Activated CD4-positive, alpha-beta T cell treated with anti-CD3 and anti-CD28 coated beads for 4 hours (primary cell): ENCODE results near the gene RNF166.

Source experiments
- DNase-seq, 2 donors: peaks; one replicate each; pipeline ENCODE4 v3.0.0-alpha.2; 2020

RNF166 gene

DNA sequence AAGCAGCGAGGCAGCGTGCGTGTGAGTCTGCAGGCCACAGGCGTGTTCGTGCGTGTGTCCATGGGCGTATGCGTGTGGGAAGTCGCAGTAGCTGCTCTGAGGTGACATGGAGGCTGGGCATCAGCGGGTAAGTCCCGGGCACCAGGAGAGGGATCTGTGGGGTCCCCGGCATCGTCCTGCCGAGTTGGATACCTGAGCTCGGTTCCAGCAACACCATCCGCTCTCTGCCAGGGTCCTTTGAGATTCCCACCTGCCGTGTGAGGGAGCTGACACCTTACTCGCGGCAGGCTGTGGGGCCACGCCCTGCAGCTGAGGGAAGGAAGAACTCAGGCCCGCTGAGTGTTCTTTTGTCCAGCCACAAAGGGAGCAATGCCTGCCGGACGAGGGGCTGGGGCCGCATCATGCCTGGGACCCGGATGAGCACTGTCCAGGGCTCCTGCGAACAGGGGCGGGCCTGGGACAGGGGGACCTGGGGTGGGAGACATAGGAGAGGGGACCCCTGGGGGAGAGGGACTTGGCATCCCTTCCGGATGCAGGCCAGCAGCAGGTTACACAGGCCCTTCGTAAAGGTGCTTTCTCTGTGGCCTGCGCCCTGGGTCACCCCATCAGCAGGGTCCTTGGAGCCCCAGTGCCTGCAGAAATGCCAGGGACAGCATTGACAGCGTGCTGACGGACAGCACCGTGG is 14.9 kb downstream of the RNF166 start:
- no peak for DNase-seq

DNA sequence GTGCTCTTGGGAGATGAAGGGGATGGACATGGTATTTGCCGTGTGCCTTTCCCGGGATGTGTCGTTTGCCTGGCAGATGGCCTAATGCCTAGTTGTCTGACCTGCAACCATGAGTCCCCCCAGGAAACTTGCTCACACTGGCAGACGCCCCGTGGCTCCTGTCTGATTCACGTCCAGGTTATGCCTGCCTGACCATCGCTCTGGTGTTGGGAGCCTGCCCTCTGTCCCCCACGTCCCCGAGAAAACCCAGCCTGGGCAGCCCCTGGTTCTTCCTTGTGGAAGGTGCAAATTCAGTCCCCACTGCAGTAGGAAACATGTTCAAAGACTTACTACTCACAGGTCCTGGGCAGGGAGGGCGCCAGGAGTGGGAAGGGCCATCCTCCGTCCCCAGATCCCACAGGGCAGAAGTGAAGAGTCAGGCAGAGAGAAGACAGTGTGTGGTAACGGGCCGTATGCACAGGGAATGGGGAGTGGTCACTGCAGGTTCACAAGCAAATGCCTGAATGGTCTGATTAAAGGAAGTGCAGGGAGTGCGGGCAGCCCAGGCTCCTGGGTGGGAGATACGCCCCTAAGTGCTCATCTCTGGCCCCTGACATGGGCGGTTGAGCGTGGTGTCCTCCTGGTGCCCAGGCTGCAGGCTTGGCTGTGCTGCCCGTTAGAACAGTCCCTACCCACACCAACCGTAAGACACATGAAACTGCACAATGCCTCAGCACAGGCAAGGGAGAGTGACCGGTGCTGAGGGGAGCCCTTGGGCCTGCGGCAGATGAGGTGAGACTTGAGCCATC is 15.7 kb downstream of the RNF166 start:
- DNase-seq: no peak

DNA sequence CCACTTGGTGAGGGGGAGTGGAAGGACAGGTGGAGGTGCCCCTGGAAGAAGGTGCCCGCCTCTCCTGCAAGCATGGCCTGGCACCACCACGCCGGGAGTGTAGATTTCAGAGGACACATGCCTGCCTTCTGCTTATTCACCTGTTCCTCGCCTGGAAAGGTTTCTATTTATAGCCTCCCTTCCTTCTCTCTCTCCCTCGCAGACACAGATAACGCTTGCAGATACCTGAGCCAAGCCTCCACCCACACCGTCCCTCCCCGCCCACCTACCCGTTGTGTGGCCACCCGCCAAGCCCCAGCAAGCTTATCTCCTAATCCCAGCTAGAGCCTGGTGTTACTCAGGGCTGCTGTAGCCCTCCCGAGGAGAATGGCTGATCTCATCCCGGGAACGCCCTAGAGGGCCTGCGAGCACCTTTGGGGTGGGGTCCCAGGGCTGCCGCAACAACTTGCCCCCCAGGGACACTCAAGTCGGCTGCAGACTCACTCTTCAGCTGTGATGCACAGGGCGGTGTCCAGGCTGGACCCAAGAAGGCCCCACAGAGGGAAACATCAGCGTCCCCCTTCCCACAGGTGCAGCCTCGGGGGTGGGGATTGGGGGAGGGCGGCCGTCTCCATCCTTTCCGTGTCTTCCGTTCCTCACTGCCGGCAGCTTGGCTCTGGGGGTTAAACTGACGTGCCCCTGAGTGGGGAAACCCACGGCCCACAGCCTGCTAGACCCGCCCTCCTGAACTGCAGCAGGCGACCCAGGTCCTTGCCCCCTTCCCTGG is 18.0 kb downstream of the RNF166 start:
- DNase-seq: no peak

DNA sequence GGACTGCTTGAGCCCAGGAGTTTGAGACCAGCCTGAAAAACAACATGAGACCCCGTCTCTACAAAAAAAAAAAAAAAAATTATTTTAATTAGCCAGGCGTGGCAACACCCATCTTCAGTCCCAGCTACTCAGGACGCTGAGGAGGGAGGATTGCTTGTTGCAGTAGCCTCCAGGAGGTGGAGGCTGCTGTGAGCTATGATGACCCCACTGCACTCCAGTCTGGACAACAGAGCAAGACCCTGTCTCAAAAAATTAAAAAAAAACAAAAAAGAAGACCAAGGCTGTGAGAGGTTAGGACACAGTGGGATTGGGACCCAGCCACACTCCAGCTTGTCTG is 18.6 kb downstream of the RNF166 start:
- no peak for DNase-seq

DNA sequence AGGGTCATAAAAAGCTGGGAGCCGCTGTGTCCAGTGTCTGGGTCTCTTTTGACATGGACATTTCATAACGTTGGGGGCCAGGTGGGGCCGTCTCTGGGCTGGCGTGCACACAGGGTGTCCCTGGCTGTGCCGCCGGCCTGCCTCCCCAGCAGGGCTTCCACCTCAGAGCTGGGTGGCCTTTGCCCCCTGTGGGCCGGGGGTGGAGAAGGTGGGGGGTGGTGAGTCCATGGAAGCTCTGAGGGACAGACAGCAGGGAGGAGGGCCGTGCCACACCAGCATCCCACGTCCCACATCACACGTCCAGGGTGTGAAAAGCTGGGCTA is 19.0 kb downstream of the RNF166 start:
- DNase-seq: no peak

DNA sequence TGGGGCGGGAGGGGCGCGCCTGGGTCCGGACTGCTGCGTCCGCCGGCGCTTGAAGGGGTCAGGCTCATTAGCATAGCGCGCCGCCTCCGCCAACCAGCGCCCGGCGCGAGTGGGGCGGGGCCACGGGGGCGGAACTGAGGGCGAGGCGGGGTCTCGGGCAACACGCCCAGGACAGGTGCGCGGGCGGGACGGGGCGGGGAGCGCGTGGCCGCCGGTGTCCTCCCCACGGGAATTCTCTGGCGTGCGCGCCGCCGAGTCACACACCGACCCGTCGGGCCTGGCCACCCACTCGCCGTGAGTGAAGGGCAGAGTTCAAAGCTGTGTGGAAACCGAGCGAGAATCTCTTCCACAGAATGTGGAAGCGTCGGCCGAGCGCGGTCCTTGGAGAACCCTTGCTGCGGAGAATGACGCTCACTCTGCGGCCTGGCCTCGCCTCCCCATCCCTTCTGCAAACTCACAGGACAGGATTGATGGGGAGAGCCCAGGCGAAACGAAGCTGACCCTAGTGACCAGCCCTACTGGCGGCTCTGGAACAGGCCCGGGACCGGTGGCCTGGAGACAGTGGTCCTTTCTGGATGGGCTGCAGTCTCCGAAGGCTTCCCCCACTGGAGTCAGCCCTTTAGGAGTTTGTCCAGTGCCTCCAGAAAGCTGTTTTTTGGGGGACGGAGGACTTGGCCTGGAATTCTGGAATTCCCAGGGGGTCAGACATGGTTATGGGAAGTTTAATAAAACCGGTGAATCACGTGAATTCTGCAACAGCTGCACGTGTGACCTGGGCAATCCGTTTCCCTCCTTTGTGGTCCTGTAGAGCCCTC is 19.6 kb downstream of the RNF166 start, which contains the start of gene SNAI3:
TSS of gene SNAI3 (minus strand) at position 69 of the 815 bp plus-strand sequence. CDS start 101 bp downstream, outside the sequence.
- DNase-seq: peak; percentile 85 to 86

DNA sequence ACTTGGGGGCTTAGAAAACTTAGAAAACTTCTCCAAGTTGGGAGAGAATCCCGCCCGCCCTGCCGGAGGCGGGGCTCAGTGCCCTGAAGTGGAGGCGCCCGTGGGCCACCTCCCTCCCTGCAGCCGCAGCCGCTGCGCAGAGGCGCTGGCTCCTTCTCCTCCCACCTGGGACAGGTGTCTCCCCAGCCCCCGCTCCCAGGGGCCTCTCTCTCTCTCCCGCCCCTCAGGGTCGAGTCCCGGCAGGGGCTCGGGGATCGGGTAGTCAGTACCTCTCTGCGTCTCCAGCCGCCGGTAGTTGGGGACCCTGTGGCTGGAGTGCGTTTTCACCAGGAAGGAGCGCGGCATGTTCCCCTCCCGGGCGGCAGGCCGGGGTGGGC is 20.2 kb downstream of the RNF166 start:
- no peak for DNase-seq

DNA sequence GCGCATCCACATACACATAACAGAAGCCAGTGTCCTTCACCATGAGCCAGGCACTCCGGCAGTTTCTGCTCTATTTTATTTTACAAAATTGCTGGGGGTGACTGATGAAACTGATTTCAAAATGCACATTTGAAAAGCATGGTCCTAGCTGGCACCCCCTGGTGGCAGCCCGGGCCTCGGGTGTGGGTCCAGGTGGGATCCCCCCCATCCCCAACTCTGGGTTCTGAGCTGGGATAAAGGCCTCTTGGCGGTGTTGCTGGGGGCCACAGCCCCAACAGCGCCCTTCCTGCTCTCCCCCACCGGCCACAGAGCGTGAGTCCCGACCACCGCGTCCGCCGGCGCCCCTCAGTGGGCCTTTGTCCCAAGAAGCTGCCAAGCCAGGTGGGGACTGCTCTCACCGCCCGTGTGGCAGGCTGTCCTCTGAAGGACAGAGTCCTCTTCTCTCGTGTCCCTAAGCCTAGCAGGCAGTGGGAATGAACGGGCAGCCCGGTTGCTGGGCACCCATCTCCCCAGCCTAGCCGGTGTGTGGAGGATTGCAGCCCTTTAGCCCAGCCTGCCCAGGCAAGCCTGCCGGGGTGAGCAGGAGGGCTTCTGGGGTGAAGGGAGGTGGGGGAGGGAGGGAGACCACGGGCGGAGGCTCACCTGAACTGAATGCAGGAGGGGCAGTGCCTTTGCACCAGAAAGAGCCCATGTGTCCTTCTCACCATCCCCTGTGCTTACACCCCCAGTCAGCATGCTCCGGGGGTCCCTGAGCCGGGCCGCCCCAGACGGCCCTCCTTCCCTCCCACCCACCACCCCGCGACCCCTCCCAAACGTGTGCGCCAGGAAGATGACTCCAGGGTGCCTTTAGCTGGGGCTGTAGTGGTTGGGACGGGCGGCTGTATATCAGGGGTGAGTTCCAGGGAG is 20.8 kb downstream of the RNF166 start:
- DNase-seq: peak; percentile 64

DNA sequence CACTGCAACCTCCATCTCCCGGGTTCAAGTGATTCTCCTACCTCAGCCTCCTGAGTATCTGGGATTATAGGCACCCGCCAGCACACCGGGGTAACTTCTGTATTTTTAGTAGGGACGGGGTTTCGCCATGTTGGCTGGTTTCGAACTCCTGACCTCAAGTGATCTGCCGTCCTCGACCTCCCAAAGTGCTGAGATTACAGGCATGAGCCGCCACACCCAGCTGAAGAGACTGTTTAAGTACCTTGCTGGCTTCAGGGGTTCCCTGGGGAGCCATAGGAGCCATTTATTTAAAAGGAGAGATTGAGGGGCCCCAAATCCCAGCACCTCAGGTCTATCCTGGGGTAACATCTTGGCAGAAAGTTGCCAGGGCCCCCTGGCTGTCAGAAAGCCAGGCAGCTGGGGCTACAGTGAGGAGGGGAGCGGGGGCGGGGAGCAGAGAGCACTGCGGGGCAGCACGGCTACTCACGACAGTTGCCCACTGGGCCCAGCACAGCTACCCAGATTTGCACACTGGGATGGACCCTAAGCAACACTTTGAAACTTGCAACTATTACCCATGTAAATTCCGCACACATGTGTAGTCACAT is 21.5 kb downstream of the RNF166 start:
- DNase-seq: no peak

DNA sequence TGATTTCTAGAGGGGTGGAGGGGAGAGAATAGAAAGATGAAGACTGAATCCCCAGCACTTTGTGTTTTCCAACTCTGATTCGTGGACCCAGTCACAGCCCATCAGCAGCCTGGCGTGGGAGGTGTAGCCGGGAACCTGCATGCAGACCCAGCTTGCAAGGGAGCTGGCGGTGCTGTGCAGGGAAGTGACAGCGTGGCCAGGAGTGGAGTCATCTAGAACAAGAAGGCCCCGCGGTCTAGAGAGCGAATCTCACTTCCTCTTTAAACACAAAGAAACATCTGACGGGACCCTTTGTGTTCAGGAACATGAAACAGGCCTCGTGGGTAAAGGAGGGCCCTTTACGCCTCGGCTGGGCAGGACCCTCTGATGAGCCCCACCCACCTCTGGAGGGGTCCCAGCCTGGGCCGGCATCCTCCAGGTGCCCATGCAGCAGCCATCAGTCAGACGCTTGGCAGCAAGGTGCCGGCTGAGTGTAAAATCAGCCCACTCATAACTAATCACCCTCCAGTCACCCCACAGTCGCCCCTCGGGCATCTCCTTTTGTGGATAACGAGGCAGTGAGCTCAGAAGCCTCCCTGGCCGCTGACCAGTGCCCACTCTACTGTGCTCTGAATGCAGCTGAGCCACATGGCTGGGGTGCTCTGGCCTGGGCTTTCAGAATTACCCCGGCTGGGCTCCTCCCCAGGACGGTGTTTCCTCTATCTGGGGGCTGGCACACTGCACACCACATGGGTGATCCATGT is 24.3 kb downstream of the RNF166 start:
- peak in 1 of 2 donors; percentile 55 for DNase-seq

DNA sequence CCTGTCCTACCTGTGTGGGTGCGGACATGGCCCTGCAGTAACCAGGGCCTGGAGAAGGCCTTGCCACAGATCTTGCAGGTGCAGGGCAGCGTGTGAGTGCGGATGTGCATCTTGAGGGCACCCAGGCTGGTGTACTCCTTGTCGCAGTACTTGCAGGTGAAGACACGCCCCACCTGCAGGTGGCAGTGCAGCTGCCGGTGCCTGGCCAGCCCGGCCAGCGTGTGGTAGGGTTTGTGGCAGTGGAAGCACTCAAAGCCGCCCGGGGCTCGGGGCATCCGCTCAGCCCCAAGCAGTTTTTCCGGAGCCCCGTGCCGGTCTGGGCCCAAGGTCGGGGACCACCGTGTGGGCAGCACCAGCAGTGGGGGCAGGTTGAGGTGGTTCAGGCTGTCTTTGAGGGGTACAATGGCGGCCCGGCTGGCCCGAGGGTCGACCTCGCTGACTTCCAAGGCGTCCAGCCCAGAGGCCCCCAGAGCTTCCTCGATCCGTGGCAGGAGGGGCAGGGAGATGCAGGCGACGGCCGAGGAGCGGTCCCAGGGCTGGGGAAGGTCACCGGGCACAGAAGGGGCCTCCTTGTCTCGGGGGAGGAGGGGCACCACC is 25.0 kb downstream of the RNF166 start:
- DNase-seq: peak in 1 of 2 donors; percentile 40

DNA sequence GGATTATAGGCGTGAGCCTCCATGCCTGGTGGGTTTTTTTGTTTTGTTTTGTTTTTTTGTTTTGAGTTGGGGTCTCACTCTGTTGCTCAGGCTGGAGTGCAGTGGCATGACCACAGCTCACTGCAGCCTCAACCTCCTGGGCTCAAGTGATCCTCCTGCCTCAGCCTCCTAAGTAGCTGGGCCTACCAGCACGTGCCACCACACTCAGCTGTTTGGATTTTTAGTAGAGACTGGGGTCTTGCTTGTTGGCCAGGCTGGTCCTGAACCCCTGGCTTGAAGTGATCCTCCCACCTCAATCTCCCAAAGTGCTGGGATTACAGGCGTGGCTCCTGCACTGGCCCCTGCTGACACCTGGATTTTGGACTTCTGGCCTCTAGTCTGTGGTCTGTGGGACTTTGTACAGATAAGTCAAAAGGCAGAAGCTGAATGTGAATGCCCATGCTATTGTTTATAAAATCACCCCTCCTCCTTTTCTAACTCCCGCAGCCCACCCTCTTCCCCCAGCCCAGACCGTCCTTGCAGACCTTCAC is 25.6 kb downstream of the RNF166 start:
- no peak for DNase-seq

DNA sequence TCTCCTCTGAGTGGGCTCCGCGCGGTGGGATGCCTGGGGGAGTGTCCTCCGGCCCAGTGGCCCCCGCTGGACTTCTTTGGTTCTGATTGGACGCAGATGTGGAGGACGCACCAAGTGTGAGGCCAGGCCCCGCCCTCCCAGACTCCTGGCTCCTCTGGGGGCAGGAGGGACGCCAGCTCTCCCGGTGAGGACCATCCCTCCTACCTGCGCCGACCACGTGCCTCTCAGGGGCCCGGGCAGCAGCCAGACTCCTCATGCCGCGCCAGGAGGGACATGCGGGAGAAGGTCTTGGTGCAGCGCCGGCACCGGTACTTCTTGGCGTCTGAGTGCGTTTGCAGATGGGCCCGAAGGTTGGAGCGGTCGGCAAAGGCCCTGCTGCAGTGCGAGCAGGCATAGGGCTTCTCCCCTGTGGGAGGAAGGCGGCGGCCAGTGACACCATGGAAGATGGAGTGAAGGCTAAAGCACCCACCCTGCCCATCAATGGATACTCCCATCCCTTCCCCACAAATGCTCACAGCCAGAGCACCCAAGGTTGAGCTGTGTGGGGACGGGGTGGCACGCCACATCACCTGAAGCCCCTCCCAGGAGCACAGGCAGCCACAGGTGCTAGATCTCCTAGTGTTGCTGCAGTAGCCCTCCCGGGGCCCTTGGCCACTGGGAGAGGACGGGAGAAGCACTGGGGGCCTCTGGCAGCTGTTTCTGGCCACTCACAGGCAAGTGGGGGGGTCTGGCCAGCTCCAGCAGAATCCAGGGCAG is 27.8 kb downstream of the RNF166 start:
- no peak for DNase-seq

DNA sequence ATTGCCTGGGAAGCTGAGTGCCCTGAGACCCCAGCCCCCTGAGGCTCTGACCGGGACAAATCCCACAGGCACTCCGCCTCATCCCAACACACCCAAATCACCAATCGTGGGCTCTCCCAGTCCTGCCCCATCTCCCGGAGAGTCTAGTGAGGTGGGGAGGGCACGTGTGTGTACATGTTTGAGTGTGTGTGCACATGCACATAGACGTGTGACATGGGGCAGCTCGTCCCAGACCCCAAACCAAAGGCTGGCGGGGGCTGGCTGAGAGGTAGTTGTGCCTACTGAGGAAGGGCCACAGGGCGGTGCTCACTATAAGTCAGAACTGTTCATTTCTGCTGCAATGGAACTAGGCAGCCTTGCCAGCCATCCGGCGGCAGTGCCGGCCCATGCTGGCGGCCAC is 28.5 kb downstream of the RNF166 start:
- no peak for DNase-seq

DNA sequence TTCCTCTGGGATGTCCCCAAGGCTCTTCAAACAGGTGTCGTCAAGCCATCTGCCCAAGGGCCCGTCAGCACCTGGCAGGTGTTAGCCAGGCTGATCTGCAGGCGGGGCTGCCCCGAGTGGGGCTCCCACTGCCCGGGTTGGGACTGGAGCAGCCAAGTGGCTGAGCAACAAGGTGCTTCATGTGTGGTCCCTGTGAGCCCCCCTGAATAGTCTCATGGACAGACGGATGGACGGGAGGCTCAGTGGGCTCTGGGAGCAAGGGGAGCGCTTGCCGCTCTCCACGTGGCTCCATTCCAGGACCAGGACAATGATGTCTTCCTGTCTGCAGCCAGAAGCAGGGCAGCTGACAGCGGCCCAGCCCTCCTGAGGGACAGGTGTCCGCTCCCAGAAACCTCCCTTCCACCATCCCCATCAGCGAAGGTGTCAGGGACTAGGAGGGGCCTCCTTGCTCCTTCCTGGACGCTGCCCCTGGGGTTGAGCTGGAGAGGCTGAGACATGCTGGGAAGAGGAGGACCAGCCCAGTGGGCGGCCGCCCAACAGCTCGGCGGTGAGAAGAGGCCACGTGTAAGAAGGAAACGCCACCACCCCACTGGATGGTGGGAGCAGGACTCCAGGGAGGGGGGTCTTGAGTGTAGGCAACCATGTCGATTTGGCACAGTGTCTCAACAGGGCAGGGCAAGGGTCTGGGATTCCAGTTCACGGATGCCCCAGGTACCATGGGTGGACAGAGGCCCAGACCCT is 29.5 kb downstream of the RNF166 start:
- no peak for DNase-seq

DNA sequence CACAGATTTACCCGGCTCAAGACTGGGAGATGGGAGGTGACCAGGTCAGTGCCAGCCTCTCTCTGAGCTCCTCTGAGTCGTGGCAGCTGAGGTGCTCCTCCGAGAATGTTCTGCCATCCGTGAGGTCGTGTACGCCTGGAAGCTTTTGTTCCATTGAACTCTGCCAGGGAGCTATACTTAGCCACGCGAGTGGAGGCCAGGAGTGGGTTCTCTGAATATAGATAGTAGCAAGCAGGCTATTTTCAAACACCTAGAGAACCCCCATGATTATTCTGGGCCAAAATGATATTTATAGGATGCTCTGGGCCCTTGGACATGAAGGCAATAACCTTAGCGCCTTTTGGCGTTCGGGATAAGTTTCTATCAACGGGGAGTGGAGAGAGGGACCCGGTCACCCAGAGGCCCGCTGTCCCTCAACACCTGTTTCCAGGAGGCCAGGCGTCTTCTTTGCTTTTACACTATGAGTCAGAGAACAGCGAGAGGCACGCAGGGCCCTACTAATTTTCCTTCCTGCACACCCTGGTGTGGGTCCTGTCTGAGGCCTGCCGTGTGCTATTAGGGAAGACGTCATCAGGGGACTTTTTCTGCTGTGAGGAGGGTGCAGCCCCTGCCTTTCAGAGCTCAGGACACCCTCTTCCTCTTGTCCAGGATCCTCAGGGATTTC is 32.4 kb downstream of the RNF166 start:
- no peak for DNase-seq

DNA sequence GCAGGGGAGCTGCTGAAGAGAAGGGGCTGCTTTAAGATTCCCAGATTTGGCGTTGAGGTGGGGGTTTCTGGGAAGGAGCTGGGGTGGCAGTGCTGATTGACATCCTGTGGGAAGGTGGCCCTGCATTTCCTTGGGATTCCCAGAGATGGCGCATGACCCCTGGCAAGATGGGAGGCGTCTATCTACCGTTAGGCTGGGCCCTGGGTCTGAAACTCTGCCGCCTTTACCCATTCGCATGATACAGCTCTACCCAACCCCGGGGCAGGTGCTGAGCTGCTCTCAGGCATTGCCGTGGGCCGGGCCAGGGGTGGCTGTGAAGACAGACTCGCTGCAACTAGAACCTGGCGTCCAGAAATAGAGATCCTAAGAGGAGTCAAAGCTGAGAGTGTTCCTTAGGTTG is 33.4 kb downstream of the RNF166 start:
- no peak for DNase-seq

DNA sequence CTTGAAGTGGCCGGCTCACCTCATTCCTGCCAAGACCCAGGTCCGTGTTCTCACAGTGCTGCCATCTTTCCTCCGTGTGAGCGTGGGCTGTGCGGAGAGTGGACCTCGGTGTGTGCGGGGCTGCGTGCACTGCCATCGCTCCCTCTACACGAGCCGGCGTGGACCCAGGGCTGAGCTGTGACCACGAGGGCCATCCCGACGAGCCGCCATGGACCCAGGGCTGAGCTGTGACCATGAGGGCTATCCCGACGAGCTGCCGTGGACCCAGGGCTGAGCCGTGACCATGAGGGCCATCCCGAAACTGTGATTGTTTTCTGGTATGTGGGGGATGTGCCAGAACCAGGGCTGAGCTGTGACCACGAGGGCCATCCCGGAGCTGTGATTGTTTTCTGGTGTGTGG is 34.4 kb downstream of the RNF166 start:
- DNase-seq: no peak
